Neural progenitor cell (in vitro differentiated cells): ENCODE measurements around the gene WFS1. TPM values are rescaled to one million over a fixed set of nuclear protein-coding genes. Genes with fewer than 3 reads are reported as not detected.

ENCODE experiments used
- DNase-seq: peaks from one replicate; pipeline ENCODE4 v3.0.0-alpha.2; 2016; ENCODE audit warnings: low spot score
- H2AFZ ChIP-seq: fragments of 200-600 bp; sonication (generic); replicated peaks from 2 replicates; pipeline ENCODE4 v1.6.1; 2016; ENCODE audit warnings: antibody characterized with exemption
- H3F3A ChIP-seq: fragments of 200-600 bp; sonication (generic); 2 replicates; pipeline ENCODE4 v1.6.1; 2016; ENCODE audit warnings: antibody characterized with exemption, low read depth
- H3K27ac ChIP-seq: fragments of 200-600 bp; sonication (generic); 2 replicates; pipeline ENCODE4 v1.5.1; 2016; ENCODE audit warnings: mild to moderate bottlenecking
- H3K27me3 ChIP-seq: fragments of 200-600 bp; sonication (generic); 2 replicates; pipeline ENCODE4 v1.6.1; 2016; ENCODE audit warnings: mild to moderate bottlenecking, moderate library complexity
- H3K36me3 ChIP-seq: fragments of 200-600 bp; sonication (generic); 2 replicates; pipeline ENCODE4 v1.5.1; 2016
- H3K4me1 ChIP-seq: fragments of 200-600 bp; sonication (generic); 2 replicates; pipeline ENCODE4 v1.6.1; 2016; ENCODE audit warnings: mixed run types
- H3K4me2 ChIP-seq: fragments of 200-600 bp; sonication (generic); 2 replicates; pipeline ENCODE4 v1.6.1; 2016
- H3K4me3 ChIP-seq: fragments of 200-600 bp; sonication (generic); 2 replicates; pipeline ENCODE4 v1.5.1; 2016
- H3K79me2 ChIP-seq: fragments of 200-600 bp; sonication (generic); 2 replicates; pipeline ENCODE4 v1.6.1; 2016; ENCODE audit warnings: low read depth
- H3K9ac ChIP-seq: fragments of 200-600 bp; sonication (generic); 2 replicates; pipeline ENCODE4 v1.6.1; 2016
- H3K9me3 ChIP-seq: fragments of 200-600 bp; sonication (generic); 2 replicates; pipeline ENCODE4 v1.5.1; 2016; ENCODE audit warnings: low read depth
- H4K20me1 ChIP-seq: fragments of 200-600 bp; sonication (generic); 2 replicates; pipeline ENCODE4 v1.6.1; 2016; ENCODE audit warnings: low read depth
- H3K27ac Mint-ChIP-seq: 3 replicates; pipeline ENCODE4 v1.8.0; 2021; ENCODE audit warnings: mixed read lengths
- H3K27me3 Mint-ChIP-seq: 2 replicates; pipeline ENCODE4 v1.8.0; 2022; ENCODE audit warnings: low read depth, mild to moderate bottlenecking, inconsistent platforms, moderate library complexity, mixed read lengths; ENCODE audit not compliant: insufficient read depth
- H3K36me3 Mint-ChIP-seq: 3 replicates; pipeline ENCODE4 v1.8.0; 2021; ENCODE audit warnings: mixed read lengths
- H3K4me1 Mint-ChIP-seq: 3 replicates; pipeline ENCODE4 v1.8.0; 2021; ENCODE audit warnings: mixed read lengths
- H3K4me3 Mint-ChIP-seq: 3 replicates; pipeline ENCODE4 v1.8.0; 2021; ENCODE audit warnings: mild to moderate bottlenecking, moderate library complexity, mixed read lengths
- H3K9me3 Mint-ChIP-seq: 3 replicates; pipeline ENCODE4 v1.8.0; 2020; ENCODE audit warnings: mixed read lengths
- CTCF ChIP-seq: fragments of 200-600 bp; sonication (generic); IDR thresholded peaks from 2 replicates; pipeline ENCODE4 v1.5.1; 2017; ENCODE audit warnings: antibody characterized with exemption, mild to moderate bottlenecking
- EZH2 ChIP-seq: fragments of 200-600 bp; sonication (generic); IDR thresholded peaks from 2 replicates; pipeline ENCODE4 v1.6.1; 2017; ENCODE audit warnings: antibody characterized with exemption, mild to moderate bottlenecking, moderate library complexity
- EZH2phosphoT487 ChIP-seq: fragments of 200-600 bp; sonication (generic); IDR thresholded peaks from 2 replicates; pipeline ENCODE4 v1.6.1; 2017; ENCODE audit warnings: antibody characterized with exemption
- total RNA-seq: library from RNA; depleted of rRNA; stranded (reverse); fragments of >200 nt; gene quantifications from 2 replicates; pipeline ENCODE4 v1.2.3, GENCODE V29; 2015; ENCODE audit warnings: low replicate concordance

Gene WFS1
- total RNA-seq, 1 donor from 2014 or later: 8.8 TPM

- no peak for DNase-seq
Measured at GRCh38 chr4:6295495-6295894, 25.8 kb downstream of the WFS1 start.

GRCh38 chr4:6296026-6296425 is 26.4 kb downstream of the WFS1 start:
- Histone ChIP-seq H3K27me3 (no peaks in the 10 kb centered on the region), H3K9me3 (no peaks in the 10 kb centered on the region), H3K27ac (no peak overlapping the region), H3K79me2 (no peaks in the 10 kb centered on the region), H2AFZ (no peak overlapping the region), H3K36me3 (no peaks in the 10 kb centered on the region), H3K4me3 (no peak overlapping the region), H3K4me1 (no peaks in the 10 kb centered on the region), H4K20me1 (no peaks in the 10 kb centered on the region), H3F3A (no peaks in the 10 kb centered on the region), H3K4me2 (no peak overlapping the region), H3K9ac (no peak overlapping the region)
- Mint-ChIP-seq H3K27ac (no peak overlapping the region), H3K4me3 (no peak overlapping the region), H3K36me3 (peaks cover 19% of the 10 kb centered on the region), H3K27me3 (no peaks in the 10 kb centered on the region), H3K9me3 (no peaks in the 10 kb centered on the region), H3K4me1 (no peaks in the 10 kb centered on the region)
- no peak for DNase-seq
- TF ChIP-seq EZH2 (no peak), EZH2phosphoT487 (no peak), CTCF (no peak)

More at GRCh38 chr4:6295495-6295894, 25.8 kb downstream of the WFS1 start:
- H3K9me3 ChIP-seq: no peaks in the 10 kb centered on the region
- no peak overlapping the region for H3K27ac ChIP-seq
- H3K9ac ChIP-seq: no peak overlapping the region
- H3K79me2 ChIP-seq: no peaks in the 10 kb centered on the region
- H3K36me3 ChIP-seq: no peaks in the 10 kb centered on the region
- no peaks in the 10 kb centered on the region for H3K4me1 ChIP-seq
- H3K4me2 ChIP-seq: no peak overlapping the region
- Mint-ChIP-seq H3K4me1 (no peaks in the 10 kb centered on the region), H3K9me3 (no peaks in the 10 kb centered on the region), H3K27me3 (no peaks in the 10 kb centered on the region), H3K27ac (no peak overlapping the region), H3K36me3 (peaks cover 14% of the 10 kb centered on the region), H3K4me3 (no peak overlapping the region)
- H2AFZ ChIP-seq: no peak overlapping the region
- H3F3A ChIP-seq: no peaks in the 10 kb centered on the region
- H3K4me3 ChIP-seq: no peak overlapping the region
- H3K27me3 ChIP-seq: no peaks in the 10 kb centered on the region
- no peak for TF ChIP-seq EZH2
- no peak for TF ChIP-seq EZH2phosphoT487
- no peak for TF ChIP-seq CTCF
- H4K20me1 ChIP-seq: no peaks in the 10 kb centered on the region

GRCh38 chr4:6297266-6297815 is 27.7 kb downstream of the WFS1 start:
- no peaks in the 10 kb centered on the region for H3K27me3 ChIP-seq
- H3K4me3 Mint-ChIP-seq: no peak overlapping the region
- no peak for DNase-seq
- no peaks in the 10 kb centered on the region for H3K27me3 Mint-ChIP-seq
- TF ChIP-seq EZH2phosphoT487: no peak
- TF ChIP-seq EZH2: no peak
- TF ChIP-seq CTCF: no peak
- H3F3A ChIP-seq: no peaks in the 10 kb centered on the region
- no peaks in the 10 kb centered on the region for H3K79me2 ChIP-seq
- H3K4me3 ChIP-seq: no peak overlapping the region
- no peaks in the 10 kb centered on the region for H3K4me1 Mint-ChIP-seq
- H3K36me3 ChIP-seq: no peaks in the 10 kb centered on the region
- H3K9me3 ChIP-seq: no peaks in the 10 kb centered on the region
- no peak overlapping the region for H3K27ac Mint-ChIP-seq
- no peak overlapping the region for H3K9ac ChIP-seq
- no peaks in the 10 kb centered on the region for H4K20me1 ChIP-seq
- no peaks in the 10 kb centered on the region for H3K4me1 ChIP-seq
- no peaks in the 10 kb centered on the region for H3K9me3 Mint-ChIP-seq
- no peak overlapping the region for H2AFZ ChIP-seq
- H3K4me2 ChIP-seq: no peak overlapping the region
- peaks cover 27% of the 10 kb centered on the region for H3K36me3 Mint-ChIP-seq
- H3K27ac ChIP-seq: no peak overlapping the region
